Stimulated activated CD8-positive, alpha-beta memory T cell treated with anti-CD3 and anti-CD28 coated beads, Interleukin-4, amount 100 ng/mL, for 48 hours (primary cell): Measurements from ENCODE around the gene MFRP.

ENCODE experiments used
- DNase-seq: peaks from one replicate; pipeline ENCODE4 v3.0.0-alpha.2; 2020

Gene MFRP

GRCh38 chr11:119356349-119357031 is 10.0 kb upstream of the MFRP start:
- peak; percentile 82 for DNase-seq

DNA sequence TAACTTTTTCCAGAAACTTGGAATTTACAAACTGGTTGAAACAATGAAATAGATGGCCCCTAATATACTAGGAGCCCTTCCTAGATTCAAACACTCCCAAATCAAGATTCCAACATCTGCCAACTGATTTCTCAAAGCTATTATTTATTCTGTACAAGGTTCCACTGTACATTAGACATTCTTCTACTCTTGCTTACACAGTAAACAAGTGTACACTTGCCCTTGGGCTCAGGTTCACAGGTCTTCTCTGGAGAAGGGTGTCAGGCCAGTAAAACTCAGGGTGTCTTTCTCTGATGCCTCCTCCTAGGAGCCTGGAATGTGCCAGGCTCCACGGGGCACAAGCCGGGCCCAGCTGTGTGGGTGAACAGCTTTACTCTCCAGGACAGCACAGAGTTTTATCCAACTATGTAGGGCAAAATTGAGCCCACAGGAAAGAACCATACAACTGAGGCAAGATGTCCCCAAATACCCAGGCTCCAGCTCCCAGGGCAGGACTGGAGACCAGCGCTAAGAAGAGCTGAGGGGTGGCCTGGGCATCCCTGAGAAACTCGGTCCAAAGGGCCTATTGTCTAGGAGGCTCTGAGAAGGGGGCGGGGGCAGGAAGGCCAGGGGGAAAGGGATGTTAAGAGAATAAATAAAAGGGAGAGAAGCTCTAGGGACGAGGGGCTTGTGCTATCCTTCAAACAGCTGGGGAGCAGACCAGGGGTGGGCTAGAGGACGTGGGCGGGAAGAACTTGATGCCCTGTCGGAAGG is 8.8 kb upstream of the MFRP start:
- no peak for DNase-seq

DNA sequence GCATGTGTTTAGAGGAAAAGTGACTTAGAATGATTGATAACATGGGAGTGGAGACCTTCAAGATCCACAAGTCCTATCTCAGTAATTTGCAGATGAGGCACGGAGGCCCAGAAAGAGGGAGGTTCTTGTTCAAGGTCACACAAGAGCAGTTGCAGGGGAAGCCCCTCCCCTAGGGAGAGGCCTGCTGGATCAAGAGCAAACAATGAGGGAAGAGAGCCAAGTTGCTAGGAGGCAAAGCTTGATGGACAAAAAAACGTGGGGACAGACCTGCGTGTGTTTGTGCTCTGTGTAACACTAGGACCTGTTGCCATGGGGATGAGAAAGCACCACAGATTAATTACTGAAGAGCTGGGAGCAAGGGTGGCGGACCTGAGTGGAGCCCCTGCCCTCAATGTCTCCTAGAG is 6.4 kb upstream of the MFRP start:
- DNase-seq = no peak

- DNase-seq = no peak
These were observed 4.7 kb upstream of the MFRP start for GRCh38 chr11:119351232-119351631.

GRCh38 chr11:119350302-119350701 is 3.8 kb upstream of the MFRP start:
- DNase-seq = no peak

GRCh38 chr11:119347940-119348605 is 1.6 kb upstream of the MFRP start:
- no peak for DNase-seq

DNA sequence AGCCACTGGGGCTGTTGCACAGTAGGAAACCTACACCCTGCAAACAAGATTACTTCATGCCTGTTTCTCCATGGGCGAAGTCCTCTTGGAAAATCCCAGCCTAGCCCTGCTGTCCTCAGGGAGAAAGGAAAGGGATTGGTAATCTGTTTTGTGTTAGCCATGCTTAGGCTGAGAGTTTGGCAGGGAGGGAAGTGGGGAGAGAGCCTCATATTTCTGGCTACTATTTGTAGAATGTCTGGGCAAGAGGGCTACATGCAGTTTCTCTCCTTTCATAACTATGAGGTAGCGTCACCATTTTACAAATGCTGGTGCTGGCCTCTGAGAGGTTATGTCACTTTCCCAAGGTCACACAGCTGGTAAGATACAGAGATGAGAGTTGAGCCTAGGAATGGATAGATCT is 737 bp upstream of the MFRP start:
- no peak for DNase-seq

DNA sequence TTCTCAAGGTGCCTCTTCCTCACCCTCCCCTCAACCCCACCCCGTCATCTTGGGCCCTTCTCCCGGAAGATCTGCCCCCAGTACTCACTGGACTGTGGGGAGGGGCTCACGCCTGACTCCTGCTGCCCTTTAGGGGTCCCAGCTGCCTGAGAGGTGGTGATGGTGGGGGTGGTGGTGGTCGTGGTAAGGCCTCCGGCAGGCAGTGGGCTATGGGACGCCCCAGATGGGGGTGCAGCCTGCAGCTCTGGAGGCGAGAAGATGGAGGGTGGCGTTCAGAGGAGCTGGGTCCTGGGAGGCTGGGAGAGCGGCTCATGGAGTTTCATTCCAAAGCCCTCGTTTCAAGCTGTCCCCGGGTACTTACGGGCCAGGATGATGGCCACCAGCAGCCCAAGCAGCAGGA is 820 bp downstream of the MFRP start:
- DNase-seq = no peak

GRCh38 chr11:119344291-119345010 is 2.1 kb downstream of the MFRP start:
- no peak for DNase-seq

DNA sequence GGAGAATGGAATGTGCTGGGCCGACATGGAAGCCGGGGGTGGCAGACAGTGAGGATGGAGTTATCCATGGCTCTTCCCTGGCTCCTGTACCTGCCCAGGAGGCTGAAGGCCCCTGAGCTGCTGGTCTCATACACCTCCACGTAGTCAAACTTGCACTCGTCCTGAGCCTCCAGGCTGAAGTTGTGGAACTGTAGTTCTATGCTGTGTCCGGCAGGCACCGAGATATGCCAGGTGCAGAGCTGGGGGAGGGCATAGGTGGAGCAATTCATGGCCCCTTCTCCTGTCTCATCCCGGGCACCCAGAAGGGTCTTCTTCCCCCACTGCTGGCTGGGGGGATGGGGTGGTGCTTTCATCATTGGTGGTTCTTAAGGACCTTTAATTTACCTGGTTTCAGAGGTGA is 2.8 kb downstream of the MFRP start:
- DNase-seq = no peak

DNA sequence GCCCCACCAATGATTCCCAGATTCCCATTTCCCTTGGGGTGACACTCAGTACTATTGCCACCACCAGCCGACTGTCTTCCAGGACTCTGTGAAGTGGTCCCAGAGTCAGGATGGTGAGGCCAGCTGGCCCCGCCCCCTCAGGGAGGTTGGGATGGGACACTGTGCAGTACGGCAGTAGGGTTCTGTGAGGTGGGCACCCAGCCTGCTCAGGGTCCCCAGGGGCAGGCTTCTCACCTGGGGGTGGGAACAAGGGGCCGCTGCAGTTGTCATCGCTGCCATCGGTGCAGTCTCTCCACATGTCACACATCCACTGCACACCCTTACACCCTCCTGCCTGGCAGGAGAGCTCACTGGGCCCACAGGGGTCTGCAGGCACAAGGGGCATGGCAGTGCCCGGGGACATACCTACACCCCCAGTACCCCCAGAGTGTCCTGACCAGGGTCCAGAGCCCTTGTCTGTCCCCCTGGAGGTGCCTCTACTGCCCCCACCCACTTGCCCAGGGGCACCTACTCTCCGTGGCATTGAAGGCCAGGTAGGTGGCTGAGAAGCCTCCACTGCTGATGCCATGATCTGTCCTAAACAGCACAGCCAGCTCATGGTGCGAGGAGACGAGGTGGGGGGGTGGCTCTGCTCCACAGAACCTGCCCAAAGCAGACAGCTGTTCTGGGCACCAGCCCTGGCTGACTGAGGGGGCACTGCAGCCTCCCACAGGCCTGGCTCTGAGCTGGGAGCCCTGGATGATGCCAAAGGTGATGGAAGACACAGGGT is 4.0 kb downstream of the MFRP start:
- no peak for DNase-seq

GRCh38 chr11:119342023-119342300 is 4.5 kb downstream of the MFRP start:
- no peak for DNase-seq

DNA sequence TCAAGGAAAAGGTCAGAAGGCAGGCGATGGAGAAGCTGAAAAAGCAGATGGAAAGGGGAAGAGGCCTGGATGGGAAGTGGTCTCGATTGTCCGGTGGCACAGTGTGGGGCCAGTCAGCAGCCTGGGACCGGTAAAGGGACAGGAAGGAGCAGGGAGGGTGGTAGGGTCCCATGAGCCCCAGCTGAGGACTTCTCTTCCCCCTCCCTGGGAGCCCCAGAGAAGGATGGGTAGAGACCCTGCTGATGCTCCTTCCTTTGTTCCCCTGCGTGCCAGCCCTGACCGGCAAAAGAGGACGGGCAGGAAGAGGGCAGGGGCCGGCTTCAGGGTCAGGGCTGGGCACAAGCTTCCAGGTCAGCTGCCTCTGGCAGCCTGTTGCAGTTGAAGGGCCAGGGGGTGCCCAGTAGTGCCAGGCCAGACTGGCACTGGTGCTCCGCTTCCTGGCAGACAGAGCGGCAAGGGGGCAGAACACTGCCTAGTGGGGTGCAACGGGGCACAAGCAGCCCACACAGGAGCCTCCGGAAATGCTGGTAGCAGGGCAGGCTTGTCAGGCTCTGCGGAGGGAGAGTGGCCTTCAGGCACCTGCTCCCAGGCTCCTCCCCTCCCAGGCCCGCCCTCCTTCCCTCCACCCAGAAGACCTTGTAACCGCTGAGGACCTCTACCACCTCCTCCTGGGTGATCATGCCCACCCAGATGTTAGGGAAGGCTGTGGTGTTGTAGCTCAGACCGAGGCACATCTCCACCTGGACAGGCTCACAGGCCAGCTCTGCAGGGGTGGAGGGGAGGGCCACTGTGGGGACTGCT is 5.1 kb downstream of the MFRP start:
- DNase-seq = no peak

DNA sequence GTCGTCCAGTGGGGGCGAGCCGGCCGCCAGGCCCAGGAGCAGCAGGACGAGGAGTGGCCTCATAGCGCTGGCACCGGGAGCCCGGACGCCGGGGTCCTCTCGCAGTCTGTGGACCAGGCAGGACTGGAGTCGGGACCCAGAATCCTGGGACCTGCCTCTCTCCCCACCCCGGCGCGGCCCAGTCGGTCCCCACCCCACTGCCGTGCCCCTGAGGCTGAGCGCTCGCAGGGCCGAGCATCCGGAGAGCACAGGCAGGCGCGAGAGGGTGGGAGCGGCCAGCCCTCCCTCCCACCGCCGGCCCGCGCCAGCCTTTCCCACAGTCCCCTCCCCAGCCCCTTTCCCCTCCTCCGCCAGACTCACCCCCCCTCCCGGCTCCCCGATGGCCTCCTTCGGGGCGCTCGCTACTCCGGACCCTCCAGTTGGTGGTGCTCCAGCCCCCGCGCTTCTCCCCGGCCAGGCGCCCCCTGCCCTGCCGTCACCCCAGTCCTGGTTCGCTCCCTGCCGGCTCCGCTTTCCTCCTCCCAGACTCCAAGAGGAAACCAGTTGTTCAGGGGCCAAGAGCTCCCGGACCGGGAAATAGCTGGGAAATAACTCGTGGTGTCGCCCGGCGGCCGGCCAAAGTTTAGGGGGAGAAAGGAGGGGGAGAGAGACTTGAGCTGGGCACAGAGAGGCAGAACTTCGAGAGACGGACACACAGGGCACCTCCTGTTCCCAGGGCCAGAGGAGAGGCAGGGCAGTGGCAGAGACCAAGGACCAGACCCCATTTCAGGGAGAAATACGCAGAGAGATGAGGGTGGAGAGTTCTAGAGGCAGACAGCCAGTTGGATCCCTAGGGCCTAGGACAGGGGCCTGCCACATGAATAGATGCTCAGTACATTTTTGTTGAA is 5.9 kb downstream of the MFRP start, which contains the start of gene C1QTNF5:
TSS of gene C1QTNF5 (minus strand) at position 549 of the 887 bp plus-strand sequence. CDS start at position 63, 486 bp downstream.
- DNase-seq = no peak

DNA sequence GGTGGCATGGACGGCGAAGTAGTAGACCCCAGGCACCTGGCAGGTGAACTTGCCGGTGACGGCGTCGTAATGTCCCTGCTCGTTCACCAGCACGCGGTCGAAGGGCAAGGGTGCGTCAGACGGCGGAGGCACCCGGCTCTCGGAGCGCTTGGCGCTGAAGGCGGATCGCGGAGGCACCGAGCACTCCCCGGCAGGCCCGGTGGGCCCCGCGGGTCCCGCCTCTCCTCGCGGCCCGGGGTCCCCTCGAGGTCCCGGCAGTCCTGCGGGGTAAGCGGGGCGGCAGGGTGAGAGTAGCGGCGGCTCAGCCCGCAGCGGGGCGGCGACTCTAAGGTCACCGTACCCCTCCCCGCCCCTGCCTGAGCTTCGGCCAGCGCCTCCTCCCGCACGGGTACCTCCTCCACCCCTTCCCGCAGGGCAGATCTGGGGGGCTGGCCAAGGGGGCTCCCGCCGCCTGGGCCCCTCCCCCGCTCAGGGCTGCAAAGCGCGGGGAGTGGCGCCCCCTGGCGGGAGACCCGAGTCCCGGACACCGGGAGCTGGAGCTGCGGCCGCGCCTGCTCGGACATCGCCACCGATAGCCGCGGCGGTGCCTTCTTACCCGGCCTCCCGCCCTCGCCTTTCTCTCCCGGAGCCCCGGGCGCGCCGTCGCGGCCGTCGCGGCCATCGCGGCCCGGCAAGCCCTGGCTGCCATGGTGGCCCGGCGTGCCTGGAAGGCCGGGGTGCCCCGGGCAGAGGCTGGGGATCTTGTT is 6.7 kb downstream of the MFRP start:
- DNase-seq = peak; percentile 75

GRCh38 chr11:119338965-119339588 is 7.4 kb downstream of the MFRP start:
- no peak for DNase-seq

GRCh38 chr11:119338318-119338890 is 8.1 kb downstream of the MFRP start:
- DNase-seq = peak; percentile 85

DNA sequence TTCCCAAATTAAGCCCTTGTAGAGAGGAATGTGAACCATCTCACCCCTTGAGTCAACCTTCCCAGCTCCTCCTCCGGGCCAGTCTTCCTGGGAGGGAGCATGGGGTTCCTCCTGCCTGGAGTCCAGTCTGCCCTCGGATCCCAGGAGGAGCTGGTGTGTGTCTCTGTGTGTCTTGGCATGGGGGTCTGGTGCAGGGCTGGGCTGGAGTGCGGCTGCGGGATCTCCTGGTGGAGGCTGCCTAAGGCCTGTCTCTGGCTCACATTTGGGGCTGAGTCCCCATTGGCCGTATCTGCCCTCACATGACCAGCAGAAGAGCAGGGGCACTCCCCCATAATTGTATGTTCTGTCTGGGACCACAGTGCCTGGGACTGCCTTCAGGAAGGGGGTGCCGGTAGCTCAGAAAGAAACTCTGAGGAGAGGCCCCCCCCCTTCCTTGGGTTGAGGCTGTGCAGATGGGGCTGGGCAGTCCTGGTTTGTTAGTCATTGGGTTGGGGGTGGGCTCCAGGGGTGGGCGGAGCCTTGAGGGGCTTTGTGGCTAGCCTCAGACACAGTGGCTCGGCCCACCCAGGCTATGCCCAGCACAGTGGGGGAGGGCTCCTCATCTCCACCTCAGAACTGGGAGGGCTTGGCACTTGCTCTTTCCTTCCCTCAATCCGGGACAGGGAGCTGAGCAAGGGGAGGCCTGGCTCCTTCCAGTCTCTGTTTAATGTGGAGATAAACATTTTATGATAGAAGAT is 8.8 kb downstream of the MFRP start:
- DNase-seq = no peak
